Caki2 (cell line): ENCODE measurements around the gene ERGIC1. TPM values are rescaled to one million over a fixed set of nuclear protein-coding genes. Genes with fewer than 3 reads are reported as not detected.
"Not testable (repeated sequence)": the region's sequence is repeated elsewhere in the genome, so short reads cannot be mapped to it uniquely, and the experiment has no call there.

ENCODE experiments used
- DNase-seq: peaks from one replicate; pipeline ENCODE4 v3.0.0-alpha.2; 2015; ENCODE audit warnings: low read depth
- in situ Hi-C: cut with HindIII; loops from 2 replicates; pipeline ENCODE4 v1.10.0; 2016; ENCODE audit warnings: low sequenced_read_pairs, low pct_unique_long_range_greater_than_20kb, mixed read lengths
- total RNA-seq: library from RNA; depleted of rRNA; stranded (reverse); fragments of >200 nt; shearing (Covaris generic); gene quantifications from 2 replicates; pipeline ENCODE4 v1.2.3, GENCODE V29; 2014; ENCODE audit warnings: low replicate concordance; rRNA removed

The ERGIC1 gene, protein sequence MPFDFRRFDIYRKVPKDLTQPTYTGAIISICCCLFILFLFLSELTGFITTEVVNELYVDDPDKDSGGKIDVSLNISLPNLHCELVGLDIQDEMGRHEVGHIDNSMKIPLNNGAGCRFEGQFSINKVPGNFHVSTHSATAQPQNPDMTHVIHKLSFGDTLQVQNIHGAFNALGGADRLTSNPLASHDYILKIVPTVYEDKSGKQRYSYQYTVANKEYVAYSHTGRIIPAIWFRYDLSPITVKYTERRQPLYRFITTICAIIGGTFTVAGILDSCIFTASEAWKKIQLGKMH
- 76.3 and 84.8 TPM in 2 replicates for total RNA-seq

DNA sequence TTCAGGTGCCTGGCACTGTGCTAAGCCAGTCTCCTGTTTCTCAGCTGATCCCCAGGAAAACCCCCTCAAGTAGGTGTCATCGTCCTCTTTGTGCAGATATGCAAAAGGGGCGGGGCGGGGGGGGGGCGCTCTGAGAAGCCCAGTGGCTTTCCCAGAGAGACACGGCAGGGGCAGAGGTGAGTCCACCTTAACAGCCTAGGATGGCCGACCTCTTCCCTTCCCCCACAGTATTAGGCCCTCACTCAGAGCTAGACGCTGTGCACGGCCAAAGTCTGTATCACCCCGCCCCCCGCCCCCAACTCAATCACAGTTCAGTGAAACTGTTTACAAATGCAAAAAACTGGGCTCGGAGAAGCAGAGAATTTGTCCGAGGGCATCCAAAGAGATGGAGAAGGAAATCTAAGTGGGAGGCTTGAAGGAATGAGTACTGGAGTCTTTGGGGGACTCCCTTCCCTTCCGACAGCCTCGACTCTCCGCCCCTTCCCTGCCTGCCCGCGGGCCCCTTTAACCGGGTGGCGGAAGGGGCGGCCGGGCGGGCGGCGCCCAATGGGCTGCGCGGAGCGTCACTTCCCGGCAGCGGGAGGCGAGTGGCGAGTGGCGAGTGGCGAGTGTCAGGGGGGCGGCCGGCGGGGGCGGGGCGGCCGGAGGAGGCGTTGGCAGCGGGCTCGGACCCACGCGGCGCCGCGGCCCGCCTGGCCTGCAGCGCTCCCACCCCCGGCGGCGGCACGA, at the start of gene ERGIC1:
ERGIC1 (plus strand) TSS at position 566 of the 729 bp plus-strand sequence; CDS start at position 729, 163 bp downstream.
- in situ Hi-C loops, result no loop called here
- DNase-seq, result peak; percentile 85

DNA sequence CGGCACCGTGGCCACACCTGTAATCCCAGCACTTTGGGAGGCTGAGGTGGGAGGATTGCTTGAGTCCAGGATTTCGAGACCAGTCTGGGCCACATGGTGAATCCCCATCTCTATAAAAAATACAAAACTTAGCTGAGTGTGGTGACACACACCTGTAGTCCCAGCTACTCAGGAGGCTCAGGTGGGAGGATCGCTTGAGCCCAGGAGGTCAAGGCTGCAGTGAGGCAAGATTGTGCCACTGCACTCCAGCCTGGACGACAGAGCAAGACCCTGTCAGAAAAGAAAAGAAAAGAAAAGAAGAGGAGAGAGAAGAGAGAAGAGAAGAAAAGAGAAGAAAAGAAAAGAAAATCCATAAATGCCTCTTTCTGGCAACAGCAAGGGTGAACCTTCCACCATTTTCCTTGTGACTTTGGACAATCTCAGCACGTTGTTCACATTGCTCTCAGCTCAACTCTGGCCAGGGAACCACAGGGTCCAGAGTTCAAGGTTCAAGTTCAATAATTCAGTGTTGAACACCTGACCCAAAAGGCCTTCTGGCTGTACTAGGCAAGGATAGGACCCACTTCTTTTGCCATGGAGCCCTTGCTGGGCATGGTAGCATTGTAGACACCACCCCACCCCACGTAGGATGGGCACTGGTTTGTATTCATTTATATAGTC, 48.5 kb upstream of the ERGIC1 start:
- DNase-seq, result no peak
- in situ Hi-C loops, result loop anchor here (25.0 kb wide), 1 partner anchor 127 kb away; no protein-coding TSS in a partner anchor

DNA sequence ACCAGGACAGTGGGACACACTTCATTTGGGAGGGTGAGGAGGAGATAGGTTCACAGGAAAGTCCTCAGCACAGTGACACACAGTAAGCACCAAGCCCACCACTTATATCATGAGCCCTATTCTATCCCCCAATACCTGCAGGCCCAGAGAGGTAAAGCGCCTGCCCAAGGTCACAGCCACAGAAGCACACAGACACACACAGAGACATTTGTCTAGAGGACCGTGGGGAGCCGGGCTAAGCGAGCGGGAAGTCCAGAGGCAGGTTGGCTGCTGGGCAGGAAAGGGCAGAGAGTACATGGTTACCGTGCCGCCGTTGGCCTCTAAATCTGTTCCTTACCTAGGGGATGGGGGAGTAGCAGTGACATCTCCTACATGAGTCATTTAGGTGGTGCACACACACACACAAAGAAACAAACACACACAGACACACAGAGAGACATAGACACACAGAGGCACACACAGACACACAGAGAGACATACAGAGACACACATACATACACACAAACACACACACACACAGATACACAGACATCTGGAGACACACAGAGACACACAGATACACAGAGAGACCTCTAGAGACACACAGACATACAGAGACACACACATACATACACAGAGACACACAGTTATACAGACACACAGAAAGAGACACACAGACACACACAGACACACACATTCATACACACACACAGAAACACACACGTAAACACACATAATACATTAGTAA, 47.2 kb upstream of the ERGIC1 start:
- in situ Hi-C loops, result loop anchor here (25.0 kb wide), 1 partner anchor 125 kb away; no protein-coding TSS in a partner anchor

DNA sequence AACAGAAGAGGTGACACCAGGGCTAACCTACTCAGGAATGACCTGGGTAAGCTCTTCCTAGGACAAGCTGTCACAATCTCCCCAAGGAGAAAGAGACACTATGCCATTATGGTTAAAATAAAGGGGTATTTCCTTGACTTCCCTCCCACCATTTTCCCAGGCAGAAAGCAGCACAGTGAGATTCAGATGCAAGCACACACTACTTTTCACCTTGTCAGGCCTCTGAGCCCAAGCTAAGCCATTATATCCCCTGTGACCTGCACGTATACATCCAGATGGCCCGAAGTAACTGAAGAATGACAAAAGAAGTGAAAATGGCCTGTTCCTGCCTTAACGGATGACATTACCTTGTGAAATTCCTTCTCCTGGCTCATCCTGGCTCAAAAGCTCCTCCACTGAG, 46.5 kb upstream of the ERGIC1 start:
- in situ Hi-C loops, result loop anchor here (25.0 kb wide), 1 partner anchor 125 kb away; no protein-coding TSS in a partner anchor

More for the DNA sequence above, 47.2 kb upstream of the ERGIC1 start:
- DNase-seq, result no peak

DNA sequence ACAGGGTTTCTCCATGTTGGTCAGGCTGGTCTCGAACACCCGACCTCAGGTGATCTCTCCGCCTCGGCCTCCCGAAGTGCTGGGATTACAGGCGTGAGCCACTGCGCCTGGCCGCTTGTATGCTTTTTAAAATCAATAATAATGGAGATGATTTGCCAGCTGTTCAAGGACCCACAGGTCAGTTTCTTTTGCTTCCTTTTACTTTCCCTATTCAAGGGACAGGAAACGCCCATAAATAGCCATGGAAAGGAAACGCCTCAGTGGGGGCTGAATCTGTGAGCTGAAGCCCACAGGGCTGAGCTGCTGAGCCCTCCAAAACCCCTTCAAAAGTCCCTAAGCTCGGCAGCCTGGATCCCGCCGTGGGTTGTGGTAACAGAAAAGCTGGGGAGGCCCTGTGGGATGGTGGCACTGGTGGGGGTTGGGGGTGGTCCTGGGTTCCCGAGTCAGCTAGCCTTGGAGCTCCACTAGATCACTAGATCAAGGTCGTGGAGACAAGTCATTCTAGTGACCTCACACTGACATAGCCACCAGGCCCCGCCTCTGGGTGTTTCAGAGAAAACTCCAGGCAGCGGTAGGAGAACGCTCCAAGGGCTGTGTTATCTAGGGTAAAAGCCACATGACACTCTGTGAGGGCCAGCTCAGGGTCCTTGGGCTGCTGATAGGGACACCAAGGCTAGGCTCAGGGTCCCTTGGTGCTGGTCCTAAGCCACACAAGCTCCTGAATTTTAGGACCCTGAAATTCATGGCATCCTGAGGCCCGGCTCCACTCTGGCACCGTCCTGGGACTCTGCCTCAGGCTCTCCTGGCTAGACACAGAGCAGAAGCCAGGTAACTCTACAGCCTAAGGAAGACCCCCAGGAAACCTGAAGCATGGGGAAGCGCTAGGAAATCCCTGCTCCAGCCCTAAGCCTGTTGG, 45.0 kb upstream of the ERGIC1 start:
- in situ Hi-C loops, result loop anchor here (25.0 kb wide), 1 partner anchor 123 kb away; no protein-coding TSS in a partner anchor
- DNase-seq, result peak; percentile 65

More for the DNA sequence above, 46.5 kb upstream of the ERGIC1 start:
- DNase-seq, result not testable (repeated sequence)

DNA sequence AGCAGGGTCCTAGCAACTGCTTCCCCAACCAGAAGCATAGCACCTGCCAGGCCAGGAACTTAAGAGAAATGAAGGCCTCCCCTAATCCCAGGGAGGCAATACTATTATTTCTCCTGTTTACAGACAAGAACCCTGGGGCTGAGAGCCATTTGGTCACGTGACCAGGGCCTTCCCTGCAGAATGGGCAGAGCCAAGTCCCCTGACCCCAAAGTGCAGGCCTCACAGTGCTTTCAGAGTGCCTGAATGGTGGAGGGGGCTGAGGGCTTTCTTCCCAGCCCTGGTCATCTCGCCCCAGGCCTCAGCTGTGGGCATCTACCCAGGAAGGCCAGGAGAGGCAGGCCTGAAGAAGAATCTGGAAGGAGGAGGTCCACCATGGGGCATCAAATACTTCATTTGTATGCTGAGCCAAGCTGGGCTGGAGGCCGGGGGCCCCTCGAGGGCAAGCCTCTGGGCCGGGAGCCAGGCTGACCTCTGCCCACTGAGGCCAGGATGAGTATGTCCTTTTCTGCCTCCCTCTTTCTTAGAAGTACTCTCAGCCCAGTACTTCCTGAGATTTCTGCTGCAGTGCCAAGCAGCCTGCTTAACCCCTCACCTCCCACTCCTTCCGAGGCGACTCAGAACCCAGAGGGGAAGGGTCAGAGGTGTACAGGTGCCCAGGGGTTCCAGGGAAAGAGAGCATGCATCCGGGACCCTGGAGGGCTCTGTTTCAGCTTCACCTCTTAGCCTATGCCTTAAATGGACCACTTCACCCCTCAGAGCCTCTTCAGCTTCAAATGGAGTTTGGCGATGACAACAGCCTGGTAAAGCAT, 44.2 kb upstream of the ERGIC1 start:
- in situ Hi-C loops, result loop anchor here (25.0 kb wide), 1 partner anchor 122 kb away; no protein-coding TSS in a partner anchor
- peak; percentile 37 for DNase-seq

GRCh38 chr5:172790496-172790889, 43.6 kb upstream of the ERGIC1 start:
- in situ Hi-C loops, result loop anchor here (25.0 kb wide), 1 partner anchor 122 kb away; no protein-coding TSS in a partner anchor
- no peak for DNase-seq

- in situ Hi-C loops, result loop anchor here (25.0 kb wide), 1 partner anchor 121 kb away; no protein-coding TSS in a partner anchor
- no peak for DNase-seq
These were observed 42.8 kb upstream of the ERGIC1 start for GRCh38 chr5:172791286-172791685.

DNA sequence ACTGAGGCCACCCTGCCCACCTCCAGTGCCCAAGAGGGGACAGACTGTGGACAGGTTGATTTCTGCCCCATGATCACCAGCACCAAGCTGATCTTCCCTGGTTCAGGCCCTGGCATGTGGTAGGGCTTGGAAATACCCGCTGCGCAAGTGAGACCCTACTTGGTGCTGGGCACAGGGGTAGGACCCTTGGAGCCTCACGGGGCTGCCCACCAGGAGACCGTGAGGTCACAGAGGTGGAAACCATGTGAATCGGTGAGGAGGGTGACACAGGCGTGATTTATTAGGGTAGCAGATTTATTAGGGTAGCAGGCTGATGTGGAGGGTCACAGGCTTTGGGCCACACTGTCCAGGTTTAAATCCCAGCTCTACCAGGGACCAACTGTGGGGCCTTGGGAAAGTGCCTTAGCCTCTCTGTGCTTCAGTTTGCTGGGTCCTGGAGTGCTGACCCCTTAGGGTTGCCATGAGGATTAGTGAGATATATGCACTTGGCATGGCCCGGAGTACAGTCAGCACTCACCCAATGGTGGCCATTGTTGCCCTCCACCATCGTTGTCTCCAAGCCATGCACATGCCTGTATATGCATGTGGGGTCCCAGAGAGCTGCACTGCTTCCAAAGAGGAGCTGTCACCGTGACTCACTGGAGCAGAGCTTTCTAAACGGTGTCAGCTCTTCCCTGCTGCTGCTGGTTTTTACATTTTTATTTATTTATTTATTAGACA, 42.2 kb upstream of the ERGIC1 start:
- no peak for DNase-seq
- in situ Hi-C loops, result loop anchor here (25.0 kb wide), 1 partner anchor 120 kb away; no protein-coding TSS in a partner anchor

- in situ Hi-C loops, result loop anchor here (25.0 kb wide), 1 partner anchor 119 kb away; no protein-coding TSS in a partner anchor
- no peak for DNase-seq
These were observed 41.1 kb upstream of the ERGIC1 start for GRCh38 chr5:172792701-172793570.

DNA sequence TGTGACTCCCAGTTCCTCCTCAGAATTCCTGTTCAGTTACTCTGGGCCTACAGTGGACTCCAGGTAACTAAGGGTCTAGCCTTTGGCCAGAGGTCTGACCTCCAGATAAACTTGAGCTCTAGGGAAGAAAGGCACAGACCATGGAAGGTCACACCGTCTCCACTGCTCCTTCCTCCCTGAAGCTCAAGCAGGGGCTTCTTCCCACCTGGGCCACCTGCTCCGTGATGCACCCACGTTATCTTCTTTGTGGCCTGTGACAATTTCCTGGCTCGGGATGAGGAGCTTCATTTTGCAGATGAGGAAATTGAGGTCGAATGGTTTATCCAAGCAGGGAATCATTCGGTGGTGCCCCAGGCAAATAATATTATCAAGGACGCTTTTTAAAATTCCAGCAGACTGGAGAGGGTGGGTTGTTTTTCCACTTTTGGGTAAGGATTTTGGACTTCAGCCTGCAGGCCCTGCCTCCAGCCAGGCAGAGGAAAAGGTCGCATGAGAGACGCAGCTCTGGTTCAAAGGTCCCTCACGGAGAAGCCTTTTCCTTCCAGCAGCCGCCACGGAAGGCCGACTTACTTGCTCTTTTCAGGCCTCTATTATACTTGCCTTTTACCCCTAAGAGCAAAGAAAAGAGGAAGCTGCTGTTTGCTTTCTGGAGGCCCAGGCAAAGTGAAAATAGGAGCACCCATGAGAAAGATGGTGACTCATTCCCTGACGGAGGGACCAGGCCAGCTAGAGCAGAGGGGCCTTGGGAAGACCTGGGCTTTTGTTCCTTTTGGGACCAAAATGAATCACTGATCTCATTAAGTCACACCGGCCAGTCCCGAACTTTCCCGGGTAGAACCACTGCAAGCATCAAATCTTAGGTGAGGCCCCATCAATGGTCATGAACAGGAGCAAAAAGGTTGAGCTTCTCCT, 40.2 kb upstream of the ERGIC1 start:
- DNase-seq, result no peak
- in situ Hi-C loops, result loop anchor here (25.0 kb wide), 1 partner anchor 118 kb away; no protein-coding TSS in a partner anchor

GRCh38 chr5:172795318-172795977, 38.6 kb upstream of the ERGIC1 start:
- in situ Hi-C loops, result loop anchor here (25.0 kb wide), 1 partner anchor 117 kb away; no protein-coding TSS in a partner anchor
- peak; percentile 75 for DNase-seq

- DNase-seq, result no peak
- in situ Hi-C loops, result loop anchor here (25.0 kb wide), 1 partner anchor 116 kb away; no protein-coding TSS in a partner anchor
These were observed 37.7 kb upstream of the ERGIC1 start for GRCh38 chr5:172796306-172796705.
